CD4-positive, alpha-beta T cell treated with Interleukin-21 for 1 hour (primary cell): ENCODE measurements around the gene MEX3D.

Experiments
- DNase-seq: peaks from one replicate; pipeline ENCODE4 v3.0.0-alpha.2; 2020

Gene MEX3D

GRCh38 chr19:1514986-1515721 is 53.0 kb downstream of the MEX3D start:
- no peak for DNase-seq

GRCh38 chr19:1514295-1514661 is 53.8 kb downstream of the MEX3D start:
- DNase-seq: no peak

- DNase-seq: peak; percentile 70
Observed at GRCh38 chr19:1513499-1514294, 54.4 kb downstream of the MEX3D start.

- DNase-seq: peak; percentile 66
Observed at GRCh38 chr19:1512671-1513498, 55.2 kb downstream of the MEX3D start, which contains the start of gene ADAMTSL5. TSS of gene ADAMTSL5 (minus strand) at chr19:1513019. CDS start at chr19:1510943, 2,076 bp downstream.

GRCh38 chr19:1511318-1512317 is 56.5 kb downstream of the MEX3D start:
- DNase-seq: no peak

GRCh38 chr19:1510807-1511206 is 57.3 kb downstream of the MEX3D start:
- DNase-seq: no peak

- DNase-seq: no peak
Observed at GRCh38 chr19:1510442-1510806, 57.7 kb downstream of the MEX3D start.

- no peak for DNase-seq
Observed at GRCh38 chr19:1509602-1510441, 58.3 kb downstream of the MEX3D start.

GRCh38 chr19:1508507-1508856 is 59.6 kb downstream of the MEX3D start:
- DNase-seq: no peak

- DNase-seq: peak; percentile 95
Observed at GRCh38 chr19:1507763-1508506, 60.2 kb downstream of the MEX3D start.

GRCh38 chr19:1507192-1507660 is 60.9 kb downstream of the MEX3D start:
- no peak for DNase-seq

GRCh38 chr19:1505991-1506881 is 61.9 kb downstream of the MEX3D start:
- no peak for DNase-seq

- DNase-seq: no peak
Observed at GRCh38 chr19:1505012-1505411, 63.1 kb downstream of the MEX3D start.
